Erythroblast (primary cell): Measurements from ENCODE around the gene TC2N.

Experiments used
- GATA1 ChIP-seq: IDR thresholded peaks from 2 replicates; pipeline ENCODE4 v1.6.1; 2011; ENCODE audit warnings: low read depth, mild to moderate bottlenecking, control low read depth, low read length, moderate library complexity
- POLR2A ChIP-seq: IDR thresholded peaks from 2 replicates; pipeline ENCODE4 v1.6.1; 2011; ENCODE audit warnings: mild to moderate bottlenecking, low read length

DNA sequence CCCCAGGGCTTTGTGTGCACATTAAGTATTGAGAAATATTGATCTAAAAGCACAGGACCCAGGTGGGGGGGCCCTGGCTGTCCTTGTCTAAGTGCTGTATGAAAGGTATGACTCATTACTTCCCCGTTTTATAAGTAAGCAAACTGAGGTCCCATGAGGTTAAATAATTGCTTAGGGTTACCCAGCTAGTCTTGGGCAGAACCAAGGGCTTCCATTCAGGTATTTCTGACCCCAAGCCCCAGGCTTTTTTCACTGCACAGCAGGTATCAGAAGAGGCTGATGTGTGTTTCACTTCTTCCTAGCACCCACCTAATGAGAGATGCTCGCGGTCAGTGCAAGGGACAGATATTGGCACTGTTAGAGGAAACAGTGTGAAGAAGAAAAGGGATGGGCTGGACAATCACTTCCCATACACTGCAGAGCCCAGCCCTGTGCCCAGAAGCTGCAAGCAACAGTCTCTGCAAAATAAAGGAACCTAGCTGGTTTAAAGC is 4.7 kb upstream of the TC2N start:
- no peak for TF ChIP-seq POLR2A
- no peak for TF ChIP-seq GATA1
